HCT116 (cell line): ENCODE data around the gene SLC14A1. TPM values are rescaled to one million over a fixed set of nuclear protein-coding genes. Genes with fewer than 3 reads are reported as not detected.

Source experiments
- ATAC-seq: fragments of 200-7000 bp; cut with Tn5 transposase; 2 replicates; pipeline ENCODE4 v1.9.1; 2020; ENCODE audit warnings: mild to moderate bottlenecking, moderate library complexity
- BruUV-seq: library from RNA; stranded (reverse); fragments of 400-500 nt; replicated peaks from 2 replicates; lab custom pipeline; 2021; lab: Mats Ljungman, UMichigan
- CTCF ChIA-PET: fragments of 300-600 bp; sonication (Branson Sonifier 250); formaldehyde crosslinking; loops from one replicate; lab custom pipeline; 2021; ENCODE audit warnings: antibody characterized with exemption; lab: Charles Lee
- POLR2A ChIA-PET: fragments of 300-600, 350-600 bp; sonication (Branson Sonifier 250); formaldehyde crosslinking; loops from one replicate; lab custom pipeline; 2021; ENCODE audit warnings: antibody characterized with exemption; lab: Charles Lee
- RAD21 ChIA-PET, 2 experiments: fragments of 300-600 bp; sonication (Branson Sonifier 250); formaldehyde crosslinking; loops; one replicate each; lab custom pipeline; 2023; ENCODE audit warnings: low total read pairs in 2 of 2; ENCODE audit not compliant: uncharacterized antibody in 2 of 2, unreplicated experiment in 2 of 2, low non-redundant PET in 1 of 2; lab: Charles Lee
- DNase-seq: peaks from one replicate; pipeline ENCODE4 v3.0.0-alpha.2; 2010; ENCODE audit warnings: low read depth, low spot score
- H2AFZ ChIP-seq: fragments of 200-600 bp; shearing (Covaris generic), sonication (generic); 2 replicates; pipeline ENCODE4 v1.6.1; 2017; ENCODE audit warnings: low read depth, mixed run types, mixed read lengths, antibody characterized with exemption, low read length; ENCODE audit not compliant: poor library complexity, severe bottlenecking
- H3K27ac ChIP-seq: 2 replicates; pipeline ENCODE4 v1.5.1; 2012; ENCODE audit warnings: low read depth, low read length
- H3K27me3 ChIP-seq: fragments of 200-600 bp; sonication (generic); 2 replicates; pipeline ENCODE4 v1.6.1; 2016; ENCODE audit warnings: mixed run types, low read length, mixed read lengths; ENCODE audit not compliant: insufficient read depth
- H3K36me3 ChIP-seq, 2 experiments: fragments of 200-500 bp in 1 of 2; fragments of 200-600 bp in 1 of 2; sonication (Bioruptor generic) in 1 of 2; sonication (generic) in 1 of 2; 2 replicates each; pipeline versions ENCODE4 v1.5.1 to v1.6.1; 2014 to 2016; ENCODE audit warnings: low read length in 2 of 2, inconsistent platforms in 1 of 2, mixed read lengths in 1 of 2, mixed run types in 1 of 2; ENCODE audit not compliant: insufficient read depth in 2 of 2, control insufficient read depth in 1 of 2
- H3K4me1 ChIP-seq, 2 experiments: fragments of 200-600 bp in 1 of 2; sonication (generic) in 1 of 2; 2 replicates each; pipeline versions ENCODE4 v1.5.1 to v1.6.1; 2012 to 2017; ENCODE audit warnings: low read length in 2 of 2, inconsistent platforms in 1 of 2, mild to moderate bottlenecking in 1 of 2, mixed read lengths in 1 of 2, mixed run types in 1 of 2, moderate library complexity in 1 of 2; ENCODE audit not compliant: insufficient read depth in 2 of 2, control insufficient read depth in 1 of 2
- H3K4me2 ChIP-seq: fragments of 200-600 bp; sonication (generic); 2 replicates; pipeline ENCODE4 v1.6.1; 2017; ENCODE audit warnings: mixed run types, low read length, mixed read lengths
- H3K4me3 ChIP-seq, 2 experiments: fragments of 200-600 bp in 1 of 2; sonication (generic) in 1 of 2; replicated peaks in 1 of 2; 2 replicates each; pipeline ENCODE4 v1.5.1; 2011 to 2016; ENCODE audit warnings: low read length in 2 of 2, control low read depth in 1 of 2, low read depth in 1 of 2, mild to moderate bottlenecking in 1 of 2, mixed read lengths in 1 of 2, mixed run types in 1 of 2
- H3K79me2 ChIP-seq: fragments of 200-600 bp; sonication (generic); 2 replicates; pipeline ENCODE4 v1.6.1; 2017; ENCODE audit warnings: mild to moderate bottlenecking, mixed run types, low read length, moderate library complexity, mixed read lengths; ENCODE audit not compliant: insufficient read depth
- H3K9ac ChIP-seq: fragments of 200-600 bp; sonication (generic); 2 replicates; pipeline ENCODE4 v1.6.1; 2016; ENCODE audit warnings: low read length, mixed read lengths
- H3K9me2 ChIP-seq: fragments of 200-600 bp; sonication (generic), shearing (Covaris generic); 2 replicates; pipeline ENCODE4 v1.6.1; 2017; ENCODE audit warnings: mixed run types, mild to moderate bottlenecking, moderate library complexity; ENCODE audit not compliant: insufficient read depth
- H3K9me3 ChIP-seq, 2 experiments: fragments of 200-500 bp in 1 of 2; fragments of 200-600 bp in 1 of 2; sonication (Bioruptor generic) in 1 of 2; sonication (generic) in 1 of 2; 2 replicates each; pipeline ENCODE4 v1.6.1; 2014 to 2017; ENCODE audit warnings: low read length in 2 of 2, mixed read lengths in 2 of 2, inconsistent platforms in 1 of 2, low read depth in 1 of 2, mild to moderate bottlenecking in 1 of 2, mixed run types in 1 of 2, moderate library complexity in 1 of 2; ENCODE audit not compliant: control insufficient read depth in 1 of 2, insufficient read depth in 1 of 2
- H4K20me1 ChIP-seq: fragments of 200-600 bp; sonication (generic), shearing (Covaris generic); 2 replicates; pipeline ENCODE4 v1.6.1; 2017; ENCODE audit warnings: mixed run types, mild to moderate bottlenecking, moderate library complexity; ENCODE audit not compliant: insufficient read depth
- ATF3 ChIP-seq: IDR thresholded peaks from 2 replicates; pipeline ENCODE4 v1.6.1; 2012
- EGR1 ChIP-seq: IDR thresholded peaks from 2 replicates; pipeline ENCODE4 v1.6.1; 2012; ENCODE audit warnings: low read depth
- ELF1 ChIP-seq: IDR thresholded peaks from 2 replicates; pipeline ENCODE4 v1.6.1; 2012; ENCODE audit warnings: low read depth, borderline replicate concordance
- EZH2phosphoT487 ChIP-seq: fragments of 200-600 bp; IDR thresholded peaks from 2 replicates; pipeline ENCODE4 v1.6.1; 2018; ENCODE audit warnings: antibody characterized with exemption, borderline replicate concordance
- MAX ChIP-seq: IDR thresholded peaks from 2 replicates; pipeline ENCODE4 v1.6.1; 2012
- POLR2A ChIP-seq: IDR thresholded peaks from 2 replicates; pipeline ENCODE4 v1.7.0; 2011; ENCODE audit warnings: borderline replicate concordance; ENCODE audit not compliant: insufficient read depth, insufficient read length; ENCODE audit errors: extremely low read depth
- POLR2AphosphoS5 ChIP-seq: IDR thresholded peaks from 2 replicates; pipeline ENCODE4 v1.6.1; 2011; ENCODE audit warnings: mild to moderate bottlenecking, low read depth, low read length, moderate library complexity
- RAD21 ChIP-seq: IDR thresholded peaks from 2 replicates; pipeline ENCODE4 v1.6.1; 2012; ENCODE audit warnings: low read depth, mild to moderate bottlenecking
- SRF ChIP-seq: IDR thresholded peaks from 2 replicates; pipeline ENCODE4 v1.6.1; 2012; ENCODE audit warnings: low read depth
- TCF7L2 ChIP-seq: IDR thresholded peaks from 2 replicates; pipeline ENCODE4 v1.7.0; 2011; ENCODE audit warnings: borderline replicate concordance, inconsistent platforms; ENCODE audit not compliant: insufficient read depth, insufficient read length; ENCODE audit errors: extremely low read depth
- YY1 ChIP-seq: IDR thresholded peaks from 2 replicates; pipeline ENCODE4 v1.6.1; 2011; ENCODE audit warnings: low read length, low read depth, moderate library complexity, mild to moderate bottlenecking; ENCODE audit not compliant: insufficient replicate concordance; ENCODE audit errors: extremely low read depth
- intact Hi-C: fragments of 100-400 bp; cut with micrococcal nuclease; formaldehyde crosslinking; loops from 2 replicates; pipeline ENCODE4 v1.10.0; 2022
- total RNA-seq: library from RNA; stranded (reverse); gene quantifications from one replicate; pipeline ENCODE4 v1.2.1, GENCODE V29; 2021; ENCODE audit not compliant: unreplicated experiment

The SLC14A1 gene
- total RNA-seq, 1 experiment from 2014 or later: not detected

GRCh38 chr18:45682181-45682580, 41.8 kb upstream of the SLC14A1 start:
- ChIA-PET CTCF (no interaction called here), POLR2A (no interaction called here), RAD21 (no interaction called here)
- Histone ChIP-seq H3K36me3 (no peaks in the 10 kb centered on the region), H2AFZ (no peak overlapping the region), H3K9ac (no peak overlapping the region), H3K4me3 (no peak overlapping the region), H3K27me3 (peaks cover 15% of the 10 kb centered on the region), H3K4me1 (no peaks in the 10 kb centered on the region), H3K79me2 (no peaks in the 10 kb centered on the region), H4K20me1 (no peaks in the 10 kb centered on the region), H3K9me3 (no peaks in the 10 kb centered on the region), H3K27ac (no peak overlapping the region), H3K9me2 (no peaks in the 10 kb centered on the region), H3K4me2 (no peak overlapping the region)
- BruUV-seq: no TSS peak
- DNase-seq: no peak
- no peak for ATAC-seq
- TF ChIP-seq RAD21 (no peak), POLR2A (no peak), ELF1 (no peak)
- intact Hi-C loops: no loop called here

GRCh38 chr18:45684341-45685115, 39.5 kb upstream of the SLC14A1 start:
- no peak for TF ChIP-seq SRF
- no peak for TF ChIP-seq MAX
- TF ChIP-seq ELF1: no peak
- TF ChIP-seq EGR1: no peak
- TF ChIP-seq ATF3: no peak
- no peak for TF ChIP-seq EZH2phosphoT487
- TF ChIP-seq YY1: no peak
- no peak for TF ChIP-seq POLR2AphosphoS5
- no peak for TF ChIP-seq TCF7L2
- TF ChIP-seq, all 23 proteins: peak for 0
- H3K4me2 ChIP-seq: no peak overlapping the region
- DNase-seq (no peak), ATAC-seq (no peak)
- H3K27me3 ChIP-seq: peaks cover 10% of the 10 kb centered on the region
- no peaks in the 10 kb centered on the region for H3K9me3 ChIP-seq
- no peak overlapping the region for H2AFZ ChIP-seq
- intact Hi-C loops: no loop called here
- RAD21 ChIA-PET: no interaction called here
- no peak overlapping the region for H3K4me3 ChIP-seq
- no peak overlapping the region for H3K9ac ChIP-seq
- POLR2A ChIA-PET: no interaction called here
- CTCF ChIA-PET: no interaction called here
- no peaks in the 10 kb centered on the region for H3K36me3 ChIP-seq
- H3K4me1 ChIP-seq: no peaks in the 10 kb centered on the region
- no TSS peak for BruUV-seq
- no peaks in the 10 kb centered on the region for H3K9me2 ChIP-seq
- H3K79me2 ChIP-seq: no peaks in the 10 kb centered on the region
- H3K27ac ChIP-seq: no peak overlapping the region
- H4K20me1 ChIP-seq: no peaks in the 10 kb centered on the region
